B cell (primary cell): ENCODE results near the gene BACH2. TPM values are rescaled to one million over a fixed set of nuclear protein-coding genes. Genes with fewer than 3 reads are reported as not detected.

ENCODE experiments used
- ATAC-seq: fragments of 200-7000 bp; cut with Tn5 transposase; one replicate; pipeline ENCODE4 v1.10.0; 2021; ENCODE audit warnings: low read depth, mild to moderate bottlenecking, moderate number of reproducible peaks, moderate library complexity
- CTCF ChIA-PET: fragments of 350-600 bp; sonication (Branson Sonifier 250); formaldehyde crosslinking; loops from one replicate; lab custom pipeline; 2021; ENCODE audit warnings: antibody characterized with exemption, inconsistent platforms; lab: Charles Lee
- POLR2A ChIA-PET: fragments of 350-600 bp; sonication (Branson Sonifier 250); formaldehyde crosslinking; loops from one replicate; lab custom pipeline; 2021; ENCODE audit warnings: antibody characterized with exemption; lab: Charles Lee
- DNase-seq: peaks from one replicate; pipeline ENCODE4 v3.0.0; 2013
- H2AFZ ChIP-seq: 2 replicates; pipeline ENCODE4 v1.6.1; 2012; ENCODE audit warnings: mild to moderate bottlenecking, low read depth, low read length; ENCODE audit not compliant: insufficient read depth, poor library complexity, severe bottlenecking
- H3K27ac ChIP-seq, 2 donors: 1 replicate in 1 of 2; 2 replicates in 1 of 2; pipeline ENCODE4 v1.5.1; 2012 to 2013; ENCODE audit warnings: low read length in 2 of 2, mild to moderate bottlenecking in 2 of 2, moderate library complexity in 1 of 2
- H3K27me3 ChIP-seq, 4 experiments: fragments of 200-600 bp in 1 of 4; sonication (generic) in 1 of 4; replicated peaks in 1 of 4; 1 replicate in 2 of 4; 2 replicates in 2 of 4; pipeline versions ENCODE4 v1.6.1 to v1.7.0; 2013 to 2016; ENCODE audit warnings: low read length in 3 of 4, mild to moderate bottlenecking in 2 of 4, mixed read lengths in 1 of 4, moderate library complexity in 1 of 4; ENCODE audit not compliant: insufficient read depth in 4 of 4, control insufficient read depth in 3 of 4; ENCODE audit errors: control extremely low read depth in 1 of 4
- H3K36me3 ChIP-seq, 2 experiments: replicated peaks in 1 of 2; 1 replicate in 1 of 2; 2 replicates in 1 of 2; pipeline versions ENCODE4 v1.6.1 to v1.7.1; 2013; ENCODE audit warnings: low read length in 1 of 2; ENCODE audit not compliant: insufficient read depth in 2 of 2, control insufficient read depth in 1 of 2; ENCODE audit errors: control extremely low read depth in 1 of 2, extremely low read depth in 1 of 2
- H3K4me1 ChIP-seq, 2 donors: fragments of 200-600 bp in 1 of 2; sonication (generic) in 1 of 2; 1 replicate in 1 of 2; 2 replicates in 1 of 2; pipeline versions ENCODE4 v1.5.1 to v1.6.1; 2013 to 2017; ENCODE audit warnings: low read length in 2 of 2; ENCODE audit not compliant: control insufficient read depth in 2 of 2, insufficient read depth in 2 of 2
- H3K4me2 ChIP-seq: replicated peaks from 2 replicates; pipeline ENCODE3; 2012; ENCODE audit warnings: mild to moderate bottlenecking, low read depth, low read length; ENCODE audit not compliant: poor library complexity, severe bottlenecking
- H3K4me3 ChIP-seq, 5 experiments: fragments of 200-600 bp in 1 of 5; sonication (generic) in 1 of 5; 1 replicate in 3 of 5; 2 replicates in 2 of 5; pipeline versions ENCODE4 v1.5.1 to v1.7.0; 2011 to 2016; ENCODE audit warnings: low read length in 4 of 5, mild to moderate bottlenecking in 4 of 5, low read depth in 2 of 5, control low read depth in 1 of 5, moderate library complexity in 1 of 5; ENCODE audit not compliant: insufficient read depth in 1 of 5; ENCODE audit errors: control extremely low read depth in 1 of 5, extremely low read depth in 1 of 5
- H3K79me2 ChIP-seq: fragments of 200-600 bp; sonication (generic); one replicate; pipeline ENCODE4 v1.6.0; 2016; ENCODE audit warnings: low read length; ENCODE audit not compliant: control insufficient read depth, insufficient read depth
- H3K9ac ChIP-seq: fragments of 200-600 bp; sonication (generic); 2 replicates; pipeline ENCODE4 v1.6.1; 2017; ENCODE audit warnings: mild to moderate bottlenecking, low read length, moderate library complexity
- H3K9me3 ChIP-seq, 3 donors: one replicate each; pipeline versions ENCODE4 v1.6.1 to v1.7.1; 2013; ENCODE audit warnings: low read length in 2 of 3; ENCODE audit not compliant: control insufficient read depth in 2 of 3, insufficient read depth in 1 of 3; ENCODE audit errors: control extremely low read depth in 1 of 3
- H4K20me1 ChIP-seq: 2 replicates; pipeline ENCODE4 v1.6.0; 2012; ENCODE audit warnings: mild to moderate bottlenecking, low read length; ENCODE audit not compliant: insufficient read depth, control insufficient read depth, poor library complexity, severe bottlenecking
- H3K27ac Mint-ChIP-seq: one replicate; pipeline ENCODE4 v1.8.0; 2021; ENCODE audit warnings: mixed read lengths
- H3K27me3 Mint-ChIP-seq: one replicate; pipeline ENCODE4 v1.8.0; 2021; ENCODE audit warnings: mixed read lengths
- H3K4me1 Mint-ChIP-seq: one replicate; pipeline ENCODE4 v1.8.0; 2021; ENCODE audit warnings: mixed read lengths
- H3K4me3 Mint-ChIP-seq: one replicate; pipeline ENCODE4 v1.8.0; 2021; ENCODE audit warnings: mixed read lengths
- H3K9me3 Mint-ChIP-seq: one replicate; pipeline ENCODE4 v1.8.0; 2022; ENCODE audit warnings: mixed read lengths; ENCODE audit not compliant: insufficient read depth
- CTCF ChIP-seq: fragments of 200-600 bp; IDR thresholded peaks from one replicate; pipeline ENCODE4 v1.8.0; 2022; ENCODE audit warnings: antibody characterized with exemption, mild to moderate bottlenecking
- EZH2 ChIP-seq: IDR thresholded peaks from 2 replicates; pipeline ENCODE4 v1.6.1; 2012; ENCODE audit warnings: borderline replicate concordance, low read depth, mild to moderate bottlenecking, moderate library complexity, low read length; ENCODE audit not compliant: insufficient read depth, poor library complexity, severe bottlenecking
- WGBS: methylation state at CpG from one replicate; pipeline ENCODE4 v1.1.5; 2013; ENCODE audit warnings: missing lambda C conversion rate; ENCODE audit not compliant: insufficient coverage; 5-methylcytosine and 5-hydroxymethylcytosine counted together
- intact Hi-C: fragments of 100-400 bp; cut with micrococcal nuclease; formaldehyde crosslinking; loops from one replicate; pipeline ENCODE4 v1.10.0; 2022
- polyA plus RNA-seq: library from polyadenylated mRNA; depleted of rRNA; stranded (reverse); fragments of >200 nt; gene quantifications from 2 replicates; pipeline ENCODE4 v1.2.3, GENCODE V29; 2012
- total RNA-seq, 2 donors: library from RNA; stranded (reverse); fragments of 120-200 nt in 1 of 2; gene quantifications; 1 replicate in 1 of 2; 2 replicates in 1 of 2; pipeline versions ENCODE4 v1.2.3 to v1.2.4, GENCODE V29; 2013 to 2022

The BACH2 gene
- total and polyA plus RNA-seq, 2 donors (not counting 1 experiment from before 2014, with no cell fraction given) = 41.1 to 235 TPM

GRCh38 chr6:90146024-90146423 lies 150.6 kb downstream of the BACH2 start:
- Mint-ChIP-seq H3K4me1 (peaks cover 74% of the 10 kb centered on the region), H3K9me3 (no peaks in the 10 kb centered on the region), H3K27ac (no peak overlapping the region), H3K27me3 (no peaks in the 10 kb centered on the region), H3K4me3 (no peak overlapping the region)
- CTCF ChIA-PET = interaction anchor here (0.8 to 1.3 kb wide), 2 partner anchors 64 to 206 kb away, joined by 3 to 4 read pairs; no protein-coding TSS in a partner anchor
- Histone ChIP-seq H3K36me3 (peaks cover 1 to 27% of the 10 kb centered on the region in 2 experiments), H3K27me3 (no peaks in the 10 kb centered on the region), H3K4me1 (peaks cover 23 to 47% of the 10 kb centered on the region in 2 donors), H2AFZ (no peak overlapping the region), H3K4me2 (peak overlapping the region; percentile 52), H3K9me3 (no peaks in the 10 kb centered on the region), H4K20me1 (peaks cover 86% of the 10 kb centered on the region), H3K27ac (peak overlapping the region in 1 of 2 donors; percentile 17), H3K79me2 (peaks cover 100% of the 10 kb centered on the region), H3K9ac (no peak overlapping the region), H3K4me3 (no peak overlapping the region)
- ATAC-seq = no peak
- WGBS = 82% methylated on average over 3 of the region's 4 CpGs
- POLR2A ChIA-PET = no interaction called here
- intact Hi-C loops = loop anchor here (5.0 kb wide), 1 partner anchor 39 kb away; no protein-coding TSS in a partner anchor
- TF ChIP-seq EZH2 (no peak), CTCF (no peak)
- DNase-seq = no peak

GRCh38 chr6:90144928-90145555 lies 151.6 kb downstream of the BACH2 start:
- TF ChIP-seq EZH2 (no peak), CTCF (no peak)
- no peak overlapping the region for H3K9ac ChIP-seq
- ChIA-PET POLR2A (no interaction called here), CTCF (interaction anchor here (1.3 kb wide), 1 partner anchor 63 kb away, joined by 4 read pairs; no protein-coding TSS in a partner anchor)
- peaks cover 1 to 20% of the 10 kb centered on the region in 2 experiments for H3K36me3 ChIP-seq
- intact Hi-C loops = loop anchor here (5.0 kb wide), 1 partner anchor 38 kb away; no protein-coding TSS in a partner anchor
- Mint-ChIP-seq H3K4me3 (no peak overlapping the region), H3K27me3 (no peaks in the 10 kb centered on the region), H3K4me1 (peaks cover 68% of the 10 kb centered on the region), H3K27ac (peak overlapping the region; percentile 34), H3K9me3 (no peaks in the 10 kb centered on the region)
- peak overlapping the region; percentile 12 for H3K4me2 ChIP-seq
- no peaks in the 10 kb centered on the region for H3K9me3 ChIP-seq
- ATAC-seq (no peak), DNase-seq (no peak)
- H3K27ac ChIP-seq = peak overlapping the region in 1 of 2 donors; percentile 52
- no peak overlapping the region for H3K4me3 ChIP-seq
- no peaks in the 10 kb centered on the region for H3K27me3 ChIP-seq
- no CpG with 5 or more reads among the region's 3 CpGs for WGBS
- peaks cover 23 to 42% of the 10 kb centered on the region in 2 donors for H3K4me1 ChIP-seq
- H4K20me1 ChIP-seq = peaks cover 86% of the 10 kb centered on the region
- H3K79me2 ChIP-seq = peaks cover 100% of the 10 kb centered on the region
- no peak overlapping the region for H2AFZ ChIP-seq
